ENCODE results near the gene MED28.
A peak's percentile ranks its signal among the peaks of the same experiment; 100 is the strongest.

DNA sequence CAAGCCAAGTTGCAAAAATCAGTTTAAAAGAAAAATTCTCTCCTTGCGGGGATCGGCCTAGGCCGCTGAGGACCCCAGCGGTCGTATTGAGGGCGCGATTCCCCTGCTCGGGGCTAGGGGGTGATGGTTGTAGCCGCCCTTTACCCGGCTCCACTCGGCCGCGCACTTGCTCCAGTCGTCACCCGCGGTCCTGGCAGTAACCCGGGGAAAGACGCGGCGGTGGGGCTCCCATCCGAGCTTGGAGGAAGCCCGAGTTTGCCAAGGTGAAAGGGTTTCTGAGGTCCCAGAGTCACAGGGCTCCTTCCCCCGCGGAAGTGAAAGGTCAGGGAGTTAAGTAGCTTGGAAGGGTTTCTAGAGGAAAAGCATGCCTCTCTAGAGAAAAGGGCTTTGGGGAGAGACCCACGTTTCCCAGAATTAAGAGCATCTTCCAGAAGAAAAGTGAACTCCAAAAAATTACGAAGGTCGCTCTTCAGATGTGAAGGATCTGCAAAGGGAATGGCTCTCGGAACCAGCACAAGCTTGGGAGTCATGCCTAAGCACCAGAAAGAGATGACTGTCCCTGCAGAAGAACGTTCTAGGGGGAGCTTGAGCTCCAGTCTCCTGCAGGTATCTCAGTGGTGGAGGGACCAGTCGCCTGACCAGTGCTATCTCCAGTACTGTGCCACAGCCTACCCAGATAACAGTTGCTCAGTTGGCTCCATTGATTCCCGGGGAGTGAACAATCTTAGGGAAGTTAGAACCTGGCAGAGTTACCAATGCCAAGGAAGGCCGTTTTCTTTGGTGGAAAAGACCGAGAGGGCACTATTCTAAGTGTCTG is 36.6 kb upstream of the MED28 start:
- TF ChIP-seq, protein P1, sequence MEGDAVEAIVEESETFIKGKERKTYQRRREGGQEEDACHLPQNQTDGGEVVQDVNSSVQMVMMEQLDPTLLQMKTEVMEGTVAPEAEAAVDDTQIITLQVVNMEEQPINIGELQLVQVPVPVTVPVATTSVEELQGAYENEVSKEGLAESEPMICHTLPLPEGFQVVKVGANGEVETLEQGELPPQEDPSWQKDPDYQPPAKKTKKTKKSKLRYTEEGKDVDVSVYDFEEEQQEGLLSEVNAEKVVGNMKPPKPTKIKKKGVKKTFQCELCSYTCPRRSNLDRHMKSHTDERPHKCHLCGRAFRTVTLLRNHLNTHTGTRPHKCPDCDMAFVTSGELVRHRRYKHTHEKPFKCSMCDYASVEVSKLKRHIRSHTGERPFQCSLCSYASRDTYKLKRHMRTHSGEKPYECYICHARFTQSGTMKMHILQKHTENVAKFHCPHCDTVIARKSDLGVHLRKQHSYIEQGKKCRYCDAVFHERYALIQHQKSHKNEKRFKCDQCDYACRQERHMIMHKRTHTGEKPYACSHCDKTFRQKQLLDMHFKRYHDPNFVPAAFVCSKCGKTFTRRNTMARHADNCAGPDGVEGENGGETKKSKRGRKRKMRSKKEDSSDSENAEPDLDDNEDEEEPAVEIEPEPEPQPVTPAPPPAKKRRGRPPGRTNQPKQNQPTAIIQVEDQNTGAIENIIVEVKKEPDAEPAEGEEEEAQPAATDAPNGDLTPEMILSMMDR (IDR thresholded peaks at IDR 0.05), result peak in 1 of 7 experiments; percentile 26
- TF ChIP-seq POLR2A (IDR thresholded peaks at IDR 0.05), result no peak

Measured in body of pancreas (tissue), 4 donors.